SHP77 (cell line): ENCODE results near the gene ADARB1.

Source experiments
- DNase-seq, 2 experiments: peaks; one replicate each; lab custom pipeline; 2025; lab: John Stamatoyannopoulos, UW

Gene ADARB1

GRCh38 chr21:45265721-45266517 lies 191.5 kb downstream of the ADARB1 start:
- no peak for DNase-seq

GRCh38 chr21:45266518-45267389 lies 192.4 kb downstream of the ADARB1 start:
- DNase-seq, result no peak

GRCh38 chr21:45267390-45267760 lies 193.0 kb downstream of the ADARB1 start:
- no peak for DNase-seq

- no peak for DNase-seq
Measured at GRCh38 chr21:45269861-45270260, 195.5 kb downstream of the ADARB1 start.

- DNase-seq, result peak; percentile 25 to 32
Measured at GRCh38 chr21:45270306-45270821, 196.0 kb downstream of the ADARB1 start.
